Activated CD4-positive, CD25-positive, alpha-beta regulatory T cell treated with anti-CD3 and anti-CD28 coated beads, Interleukin-2, amount 50 U/mL, for 16 hours (primary cell): ENCODE results near the gene RNU2-63P.
"Not testable (repeated sequence)": the region's sequence is repeated elsewhere in the genome, so short reads cannot be mapped to it uniquely, and the experiment has no call there.

ENCODE experiments used
- DNase-seq: peaks from one replicate; pipeline ENCODE4 v3.0.0-alpha.2; 2020; ENCODE audit warnings: low read depth, low spot score

The RNU2-63P gene

GRCh38 chr2:87981182-87981581, 35.2 kb downstream of the RNU2-63P start:
- DNase-seq, result not testable (repeated sequence)

GRCh38 chr2:87972385-87972784, 44.0 kb downstream of the RNU2-63P start:
- not testable (repeated sequence) for DNase-seq
